Measurements from ENCODE around the gene SPOPL.

SPOPL gene

DNA sequence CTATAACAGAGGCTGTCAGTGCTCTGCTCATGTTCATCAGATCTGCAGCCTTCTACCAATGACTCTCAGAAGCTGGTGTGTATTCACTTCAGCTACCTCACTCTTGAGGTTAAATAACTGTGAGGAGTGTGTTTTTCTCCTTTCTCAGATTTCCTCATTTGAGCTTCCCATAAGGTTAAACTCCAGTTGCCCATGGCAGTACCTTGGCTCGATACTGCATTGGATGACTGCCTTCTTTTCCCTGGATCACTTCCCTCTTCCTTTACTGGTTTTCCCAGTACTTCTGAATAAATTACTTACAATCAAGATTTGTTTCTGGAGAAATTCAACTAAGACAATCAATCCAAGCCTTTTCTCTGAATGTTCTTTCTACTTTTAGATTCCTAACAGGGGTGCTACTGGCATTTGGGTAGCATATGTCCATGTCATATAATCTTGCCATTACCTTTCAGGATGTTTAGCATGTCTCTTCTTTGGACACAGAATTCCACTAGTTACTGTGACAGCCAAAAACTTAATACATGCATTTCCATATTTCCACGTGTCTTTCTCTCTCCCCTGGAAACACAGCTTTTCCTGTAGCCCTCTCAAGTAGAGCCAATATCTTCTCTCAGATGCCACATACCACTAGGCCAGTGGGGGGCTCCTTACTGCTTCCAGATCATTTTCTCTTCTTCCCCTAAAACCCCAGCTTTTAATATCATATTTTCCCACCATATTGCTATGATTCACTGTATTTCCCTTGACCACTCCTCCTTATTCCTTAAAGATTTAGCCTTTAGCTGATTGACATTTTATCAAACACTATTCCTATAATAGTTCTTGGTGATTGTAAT, 15.0 kb upstream of the SPOPL start:
- no peak for TF ChIP-seq GATA2 (IDR thresholded peaks at IDR 0.05; ENCODE audit: low read depth, low read length)
- TF ChIP-seq GATA3 (IDR thresholded peaks at IDR 0.05; ENCODE audit: low read depth, low read length), result no peak

DNA sequence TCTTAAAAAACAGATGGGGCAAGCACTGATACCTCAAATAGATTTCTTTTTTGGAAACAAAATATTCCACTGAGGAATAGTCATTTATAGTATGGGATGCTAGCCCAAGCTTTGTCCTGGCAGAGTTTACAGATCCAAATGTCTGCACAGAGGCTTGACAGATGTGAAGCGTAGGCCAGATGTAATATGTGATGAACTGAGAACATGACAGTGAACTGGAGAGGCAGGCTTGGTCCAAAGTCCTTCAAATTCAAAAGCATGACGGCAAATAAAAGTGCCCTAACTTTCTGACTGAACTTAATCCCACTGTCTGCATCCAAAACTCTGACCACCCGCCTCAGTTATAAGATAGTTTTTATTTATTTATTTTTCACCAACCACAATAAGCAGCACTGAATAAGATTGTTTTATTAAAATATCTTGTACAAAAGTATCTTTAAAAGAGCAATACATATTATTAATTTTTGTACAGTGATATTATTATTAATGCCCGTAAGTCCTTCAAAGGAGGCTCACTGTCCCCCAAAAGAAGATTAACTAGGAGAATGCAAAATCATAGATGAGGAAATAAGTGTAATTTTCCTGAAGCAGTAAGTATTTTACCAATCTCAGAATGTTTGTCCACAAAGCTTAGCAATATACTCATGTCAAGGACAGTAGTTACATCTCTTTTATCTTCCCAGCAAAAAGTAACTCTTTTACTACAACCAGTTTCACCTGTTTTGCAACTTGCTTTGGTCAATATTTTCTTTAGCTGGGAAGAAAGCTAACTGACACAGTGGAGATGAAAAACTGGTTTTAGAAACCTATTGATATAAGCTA, 10.7 kb upstream of the SPOPL start:
- TF ChIP-seq GATA2 (IDR thresholded peaks at IDR 0.05; ENCODE audit: low read depth, low read length), result no peak

- no peak for TF ChIP-seq GATA2 (IDR thresholded peaks at IDR 0.05; ENCODE audit: low read depth, low read length)
- TF ChIP-seq GATA3 (IDR thresholded peaks at IDR 0.05; ENCODE audit: low read depth, low read length), result no peak
Measured at GRCh38 chr2:138491495-138491862, 10.1 kb upstream of the SPOPL start.

DNA sequence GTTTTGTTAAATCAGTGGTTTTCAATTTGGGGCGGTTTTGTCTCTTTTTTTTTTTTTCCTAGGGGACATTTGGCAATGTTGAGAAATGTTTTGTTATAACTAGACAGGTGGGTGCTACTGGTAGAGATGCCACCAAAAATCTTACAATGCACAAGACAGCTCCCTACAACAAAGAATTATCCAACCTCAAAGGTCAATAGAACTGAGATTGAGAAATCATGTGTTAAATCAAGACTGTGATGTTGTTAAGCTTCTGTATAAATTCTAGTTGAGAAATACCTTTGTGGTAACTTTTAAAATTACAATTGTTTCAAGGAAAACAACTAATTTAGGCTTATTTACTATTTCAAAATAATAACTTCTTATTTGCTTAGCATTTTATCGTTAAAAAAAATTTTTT, 9.4 kb upstream of the SPOPL start:
- TF ChIP-seq GATA3 (IDR thresholded peaks at IDR 0.05; ENCODE audit: low read depth, low read length) (no peak), GATA2 (IDR thresholded peaks at IDR 0.05; ENCODE audit: low read depth, low read length) (no peak)

DNA sequence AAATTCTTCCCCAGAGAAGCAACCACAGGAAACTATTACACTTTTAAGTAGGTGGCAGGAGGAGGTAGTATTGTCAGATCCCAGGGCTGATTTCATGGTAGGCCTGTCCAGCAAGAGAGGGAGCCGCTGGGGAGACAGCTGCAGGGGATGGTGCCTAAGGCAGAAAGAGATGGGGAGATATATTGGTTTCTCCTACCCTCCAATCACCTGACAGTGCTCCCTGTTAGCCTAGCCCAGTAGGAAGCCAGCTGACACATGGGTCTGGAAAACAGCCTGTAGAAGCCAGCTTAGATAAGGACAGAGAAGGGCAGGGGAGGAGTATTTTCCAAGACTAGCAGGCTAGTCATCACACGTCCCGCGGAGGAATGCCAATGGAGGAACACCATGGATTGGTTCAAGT, 8.2 kb upstream of the SPOPL start:
- no peak for TF ChIP-seq GATA3 (IDR thresholded peaks at IDR 0.05; ENCODE audit: low read depth, low read length)
- peak; percentile 15; the same call in 1 of the 2 replicates for TF ChIP-seq GATA2 (IDR thresholded peaks at IDR 0.05; ENCODE audit: low read depth, low read length)

GRCh38 chr2:138494265-138494966, 7.2 kb upstream of the SPOPL start:
- TF ChIP-seq GATA3 (IDR thresholded peaks at IDR 0.05; ENCODE audit: low read depth, low read length), result no peak
- no peak for TF ChIP-seq GATA2 (IDR thresholded peaks at IDR 0.05; ENCODE audit: low read depth, low read length)

- TF ChIP-seq GATA2 (IDR thresholded peaks at IDR 0.05; ENCODE audit: low read depth, low read length) (no peak), GATA3 (IDR thresholded peaks at IDR 0.05; ENCODE audit: low read depth, low read length) (no peak)
Measured at GRCh38 chr2:138495384-138495783, 6.2 kb upstream of the SPOPL start.

- TF ChIP-seq GATA3 (IDR thresholded peaks at IDR 0.05; ENCODE audit: low read depth, low read length) (no peak), GATA2 (IDR thresholded peaks at IDR 0.05; ENCODE audit: low read depth, low read length) (no peak)
Measured at GRCh38 chr2:138496096-138496651, 5.4 kb upstream of the SPOPL start.

DNA sequence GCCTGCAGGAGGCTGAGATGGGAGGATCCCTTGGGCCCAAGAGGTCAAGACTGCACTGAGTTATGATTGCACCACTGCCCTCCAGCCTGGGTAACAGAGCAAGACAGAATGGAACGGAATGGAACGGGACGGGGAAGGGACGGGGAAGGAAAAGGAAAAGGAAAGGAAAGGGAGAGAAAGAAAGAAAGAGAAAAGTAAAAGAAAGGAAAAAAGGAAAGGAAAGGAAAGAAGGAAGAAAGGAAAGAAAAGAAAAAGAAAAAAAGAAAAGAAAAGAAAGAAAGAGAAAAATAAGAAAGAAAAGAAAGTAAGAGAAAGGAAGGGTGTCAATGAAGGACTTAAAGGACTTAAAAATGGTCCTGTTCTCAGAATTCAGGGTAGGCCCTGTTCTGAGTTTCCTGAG, 4.3 kb upstream of the SPOPL start:
- TF ChIP-seq GATA2 (IDR thresholded peaks at IDR 0.05; ENCODE audit: low read depth, low read length), result no peak

DNA sequence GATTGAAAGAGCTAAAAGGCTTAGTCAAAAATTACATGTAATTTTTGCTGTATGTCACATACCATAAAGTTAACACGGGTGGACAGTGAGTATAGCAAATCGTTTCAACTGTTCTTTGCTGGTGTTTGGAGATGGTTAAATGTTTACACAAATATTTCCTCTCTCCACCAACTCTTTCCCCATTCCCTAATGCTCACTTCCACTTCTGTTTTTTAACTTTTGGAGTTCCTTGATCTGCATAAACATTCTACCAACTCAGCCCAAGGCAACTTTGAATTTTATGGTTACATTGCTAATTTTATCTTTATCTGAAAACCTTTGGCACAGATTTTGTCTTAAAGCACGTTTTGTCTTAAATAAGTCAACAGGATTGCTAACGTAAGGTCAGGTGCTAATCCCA, 1.9 kb upstream of the SPOPL start:
- TF ChIP-seq GATA3 (IDR thresholded peaks at IDR 0.05; ENCODE audit: low read depth, low read length) (no peak), GATA2 (IDR thresholded peaks at IDR 0.05; ENCODE audit: low read depth, low read length) (no peak)

GRCh38 chr2:138500592-138501424, 762 bp upstream of the SPOPL start:
- no peak for TF ChIP-seq GATA3 (IDR thresholded peaks at IDR 0.05; ENCODE audit: low read depth, low read length)
- TF ChIP-seq GATA2 (IDR thresholded peaks at IDR 0.05; ENCODE audit: low read depth, low read length), result no peak

DNA sequence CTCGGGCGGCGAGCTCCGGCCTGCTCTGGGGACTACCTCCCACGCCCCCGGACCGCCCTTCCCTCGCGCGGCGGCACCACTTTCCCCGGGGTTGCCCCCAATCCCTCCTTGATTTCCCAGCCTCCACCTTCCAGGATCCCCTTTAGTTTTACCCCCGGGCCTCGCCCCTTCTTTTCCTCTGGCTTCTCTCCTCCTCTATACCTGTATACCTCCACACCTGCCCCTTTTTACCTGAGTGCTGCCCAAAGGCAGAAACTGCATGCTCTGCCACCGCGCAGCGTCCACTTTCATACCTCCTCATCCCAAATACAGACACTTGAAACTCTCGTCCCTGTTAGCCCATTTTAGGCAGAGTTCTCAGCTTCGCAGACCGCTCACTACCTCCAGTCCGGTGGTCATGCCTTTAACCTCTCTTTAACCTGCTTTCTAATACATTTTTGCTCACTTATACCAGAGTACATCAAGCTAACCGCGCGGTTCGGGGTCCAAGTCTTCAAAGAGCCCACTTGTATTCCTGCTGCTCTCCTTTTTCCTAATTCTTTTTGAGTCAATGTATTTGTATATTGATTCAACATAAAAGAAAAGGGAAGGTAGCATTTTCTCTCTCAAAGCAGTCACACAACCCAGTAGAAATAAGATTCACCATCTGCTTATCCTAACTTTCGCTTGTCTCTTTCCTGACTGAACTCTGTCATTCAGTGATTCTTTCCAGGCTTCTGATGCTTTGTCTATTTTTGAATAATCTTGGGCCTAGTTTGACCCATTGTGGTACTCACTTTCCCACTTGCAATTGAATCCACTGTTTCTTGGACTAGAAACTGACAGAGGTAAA, 901 bp downstream of the SPOPL start:
- no peak for TF ChIP-seq GATA2 (IDR thresholded peaks at IDR 0.05; ENCODE audit: low read depth, low read length)
- no peak for TF ChIP-seq GATA3 (IDR thresholded peaks at IDR 0.05; ENCODE audit: low read depth, low read length)

DNA sequence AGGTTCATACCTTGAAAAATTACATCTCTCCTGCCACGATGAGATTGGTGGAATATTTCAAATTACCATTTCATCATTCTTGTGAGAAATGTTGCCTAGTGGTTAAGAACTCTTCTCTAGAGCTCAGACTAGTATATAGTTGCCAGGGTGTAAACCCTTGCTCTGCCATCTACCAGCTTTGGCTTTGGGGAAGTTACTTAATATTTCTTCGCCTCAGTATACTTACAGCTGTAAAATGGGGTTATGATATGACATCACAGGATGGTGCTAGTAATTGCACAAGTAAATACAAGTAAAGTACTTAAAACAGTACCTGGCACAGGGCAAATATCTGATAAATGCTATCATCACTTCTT, 1.5 kb downstream of the SPOPL start:
- TF ChIP-seq GATA3 (IDR thresholded peaks at IDR 0.05; ENCODE audit: low read depth, low read length) (no peak), GATA2 (IDR thresholded peaks at IDR 0.05; ENCODE audit: low read depth, low read length) (no peak)

Measured in SH-SY5Y (cell line).